OCI-LY1 (cell line): ENCODE data around the gene PIGQ.

Experiments used
- EZH2 ChIP-seq: fragments of 200-600 bp; sonication (generic), shearing (Covaris generic); IDR thresholded peaks from 2 replicates; pipeline ENCODE4 v1.8.0; 2017; ENCODE audit warnings: borderline replicate concordance, mixed run types, mild to moderate bottlenecking, antibody characterized with exemption, low read length, moderate library complexity, mixed read lengths
- TF ChIP-seq, protein P1 (sequence below): fragments of 200-600 bp; sonication (generic), shearing (Covaris generic); IDR thresholded peaks from 2 replicates; pipeline ENCODE4 v1.5.1; 2017; ENCODE audit warnings: mild to moderate bottlenecking, antibody characterized with exemption, low read length, moderate library complexity, mixed read lengths

DNA sequence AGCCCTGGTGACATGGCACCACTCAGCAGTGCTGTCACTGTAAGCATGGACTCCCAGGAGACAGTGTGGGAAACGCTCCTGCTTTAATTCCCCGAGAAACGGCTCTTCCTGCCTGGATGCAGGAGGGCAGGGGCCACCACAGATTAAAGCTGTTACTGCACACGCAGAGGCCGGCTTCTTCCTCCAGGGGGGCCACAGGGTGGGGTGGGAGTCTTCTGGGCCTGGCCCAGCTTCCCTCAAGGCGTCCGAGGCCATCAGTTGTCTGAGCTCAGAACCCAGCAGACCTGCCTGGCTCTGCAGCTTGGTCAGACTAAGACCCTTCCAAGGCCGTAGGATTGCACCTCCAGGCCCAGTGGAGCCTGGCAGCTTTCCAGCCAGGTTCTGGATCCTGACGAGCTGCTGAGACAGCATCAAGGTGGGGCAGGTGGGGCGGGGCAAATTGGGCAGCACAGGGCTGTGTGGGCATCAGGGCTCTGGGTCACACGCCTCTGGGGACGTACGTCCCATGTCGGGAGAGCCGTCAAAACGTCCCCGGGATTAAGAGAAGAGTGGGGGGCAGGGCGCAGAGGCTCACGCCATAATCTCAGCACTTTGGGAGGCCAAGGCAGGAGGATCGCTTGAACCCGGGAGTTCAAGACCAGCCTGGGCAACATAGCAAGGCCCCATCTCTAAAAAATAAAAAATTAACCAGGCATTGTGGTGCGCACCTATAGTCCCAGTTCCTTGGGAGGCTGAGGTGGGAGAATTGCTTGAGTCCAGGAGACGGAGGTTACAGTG is 47.3 kb upstream of the PIGQ start:
- TF ChIP-seq, protein P1, sequence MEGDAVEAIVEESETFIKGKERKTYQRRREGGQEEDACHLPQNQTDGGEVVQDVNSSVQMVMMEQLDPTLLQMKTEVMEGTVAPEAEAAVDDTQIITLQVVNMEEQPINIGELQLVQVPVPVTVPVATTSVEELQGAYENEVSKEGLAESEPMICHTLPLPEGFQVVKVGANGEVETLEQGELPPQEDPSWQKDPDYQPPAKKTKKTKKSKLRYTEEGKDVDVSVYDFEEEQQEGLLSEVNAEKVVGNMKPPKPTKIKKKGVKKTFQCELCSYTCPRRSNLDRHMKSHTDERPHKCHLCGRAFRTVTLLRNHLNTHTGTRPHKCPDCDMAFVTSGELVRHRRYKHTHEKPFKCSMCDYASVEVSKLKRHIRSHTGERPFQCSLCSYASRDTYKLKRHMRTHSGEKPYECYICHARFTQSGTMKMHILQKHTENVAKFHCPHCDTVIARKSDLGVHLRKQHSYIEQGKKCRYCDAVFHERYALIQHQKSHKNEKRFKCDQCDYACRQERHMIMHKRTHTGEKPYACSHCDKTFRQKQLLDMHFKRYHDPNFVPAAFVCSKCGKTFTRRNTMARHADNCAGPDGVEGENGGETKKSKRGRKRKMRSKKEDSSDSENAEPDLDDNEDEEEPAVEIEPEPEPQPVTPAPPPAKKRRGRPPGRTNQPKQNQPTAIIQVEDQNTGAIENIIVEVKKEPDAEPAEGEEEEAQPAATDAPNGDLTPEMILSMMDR, result no peak
- TF ChIP-seq EZH2, result no peak
